Tibial nerve (tissue), 4 donors: ENCODE measurements around the gene AUH. TPM values are rescaled to one million over a fixed set of nuclear protein-coding genes. Genes with fewer than 3 reads are reported as not detected.

ENCODE experiments used
- DNase-seq, 2 donors: peaks; one replicate each; pipeline ENCODE4 v3.0.0-alpha.2; 2019; ENCODE audit warnings: low spot score in 2 of 2
- H3K27ac ChIP-seq, 4 donors: fragments of 200-600 bp; sonication (generic) in 3 of 4; one replicate each; pipeline ENCODE4 v1.5.1; 2017 to 2019; ENCODE audit warnings: mild to moderate bottlenecking in 1 of 4
- H3K27me3 ChIP-seq, 2 donors: fragments of 200-600 bp; sonication (generic) in 1 of 2; one replicate each; pipeline versions ENCODE4 v1.5.1 to v1.6.0; 2017 to 2019
- H3K36me3 ChIP-seq, 3 donors: fragments of 200-600 bp; sonication (generic); one replicate each; pipeline ENCODE4 v1.5.1; 2018 to 2019
- H3K4me1 ChIP-seq, 4 donors: fragments of 200-600 bp; sonication (generic) in 3 of 4; one replicate each; pipeline ENCODE4 v1.5.1; 2017 to 2019
- H3K4me3 ChIP-seq, 4 donors: fragments of 200-600 bp; sonication (generic) in 3 of 4; one replicate each; pipeline ENCODE4 v1.5.1; 2017 to 2019; ENCODE audit warnings: mild to moderate bottlenecking in 1 of 4, moderate library complexity in 1 of 4
- H3K9me3 ChIP-seq, 4 donors: fragments of 200-600 bp; sonication (generic) in 3 of 4; one replicate each; pipeline ENCODE4 v1.5.1; 2017 to 2019
- CTCF ChIP-seq, 5 experiments: fragments of 200-600 bp in 3 of 5; fragments of 450-650 bp in 2 of 5; sonication (generic) in 3 of 5; IDR thresholded peaks; one replicate each; pipeline ENCODE4 v1.5.1; 2016 to 2019; ENCODE audit warnings: antibody characterized with exemption in 5 of 5, mild to moderate bottlenecking in 3 of 5, moderate library complexity in 2 of 5
- EP300 ChIP-seq, 2 donors: sonication (generic); formaldehyde crosslinking; IDR thresholded peaks; one replicate each; pipeline ENCODE4 v1.6.1; 2017; ENCODE audit warnings: antibody characterized with exemption in 2 of 2, mild to moderate bottlenecking in 1 of 2
- POLR2A ChIP-seq, 2 donors: fragments of 450-650 bp; IDR thresholded peaks; one replicate each; pipeline ENCODE4 v1.6.1; 2017; ENCODE audit warnings: antibody characterized with exemption in 2 of 2, mild to moderate bottlenecking in 2 of 2, moderate library complexity in 2 of 2
- WGBS, 2 donors: methylation state at CpG; one replicate each; pipeline ENCODE4 v1.1.5; 2018; 5-methylcytosine and 5-hydroxymethylcytosine counted together
- total RNA-seq, 4 donors: library from RNA; depleted of rRNA; stranded (reverse); fragments of >200 nt; gene quantifications; one replicate each; pipeline ENCODE4 v1.1.0, GENCODE V29; 2016

The AUH gene
- total RNA-seq, 4 donors from 2014 or later = 40.5 to 70.1 (median 44.9) TPM

- H3K36me3 ChIP-seq = peaks cover 0 to 50% (median 4%) of the 10 kb centered on the region in 3 donors
- 55 to 65% methylated on average over 4 of the region's 4 CpGs for WGBS, 2 donors
Measured at GRCh38 chr9:91291866-91292265, 69.9 kb downstream of the AUH start.

GRCh38 chr9:91289244-91289643 is 72.5 kb downstream of the AUH start:
- DNase-seq = no peak
- H3K27ac ChIP-seq = no peak overlapping the region
- TF ChIP-seq CTCF (IDR thresholded peaks at IDR 0.05) (no peak), POLR2A (IDR thresholded peaks at IDR 0.05) (no peak), EP300 (IDR thresholded peaks at IDR 0.05) (no peak)
- peaks cover 0 to 11% (median 3%) of the 10 kb centered on the region in 4 donors for H3K4me1 ChIP-seq
- 78 to 84% methylated on average over 1 of the region's 1 CpG for WGBS, 2 donors
- H3K4me3 ChIP-seq = no peak overlapping the region
- no peaks in the 10 kb centered on the region for H3K9me3 ChIP-seq
- H3K27me3 ChIP-seq = no peaks in the 10 kb centered on the region
- H3K36me3 ChIP-seq = peaks cover 0 to 29% (median 4%) of the 10 kb centered on the region in 3 donors

More at GRCh38 chr9:91291866-91292265, 69.9 kb downstream of the AUH start:
- no peaks in the 10 kb centered on the region for H3K9me3 ChIP-seq
- no peak for TF ChIP-seq POLR2A (IDR thresholded peaks at IDR 0.05)
- no peak for TF ChIP-seq EP300 (IDR thresholded peaks at IDR 0.05)
- TF ChIP-seq CTCF (IDR thresholded peaks at IDR 0.05) = no peak
- H3K27ac ChIP-seq = no peak overlapping the region
- no peak overlapping the region for H3K4me3 ChIP-seq
- no peaks in the 10 kb centered on the region for H3K27me3 ChIP-seq
- no peak for DNase-seq
- peaks cover 0 to under 1% (median 0%) of the 10 kb centered on the region in 4 donors for H3K4me1 ChIP-seq

GRCh38 chr9:91285729-91286353 is 75.9 kb downstream of the AUH start:
- H3K27me3 ChIP-seq = no peaks in the 10 kb centered on the region
- no peak for DNase-seq
- WGBS, 2 donors = 39 to 40% methylated on average over 6 of the region's 6 CpGs
- H3K4me3 ChIP-seq = no peak overlapping the region
- H3K36me3 ChIP-seq = peaks cover 0 to 6% (median 0%) of the 10 kb centered on the region in 3 donors
- peak overlapping the region in 2 of 4 donors; percentile 16 to 65 for H3K27ac ChIP-seq
- H3K4me1 ChIP-seq = peaks cover 0 to 11% (median 3%) of the 10 kb centered on the region in 4 donors
- H3K9me3 ChIP-seq = no peaks in the 10 kb centered on the region
- TF ChIP-seq EP300 (IDR thresholded peaks at IDR 0.05) = no peak
- no peak for TF ChIP-seq POLR2A (IDR thresholded peaks at IDR 0.05)
- no peak for TF ChIP-seq CTCF (IDR thresholded peaks at IDR 0.05)

GRCh38 chr9:91282292-91282691 is 79.4 kb downstream of the AUH start:
- Histone ChIP-seq H3K4me3 (no peak overlapping the region), H3K27me3 (no peaks in the 10 kb centered on the region), H3K27ac (no peak overlapping the region), H3K4me1 (peaks cover 0 to 11% (median 3%) of the 10 kb centered on the region in 4 donors), H3K9me3 (no peaks in the 10 kb centered on the region), H3K36me3 (no peaks in the 10 kb centered on the region)
- 97 to 99% methylated on average over 3 of the region's 3 CpGs for WGBS, 2 donors
- DNase-seq = no peak
- TF ChIP-seq POLR2A (IDR thresholded peaks at IDR 0.05) = no peak
- TF ChIP-seq CTCF (IDR thresholded peaks at IDR 0.05) = no peak
- TF ChIP-seq EP300 (IDR thresholded peaks at IDR 0.05) = no peak

- Histone ChIP-seq H3K27ac (no peak overlapping the region), H3K4me1 (peaks cover 0 to 6% (median 0%) of the 10 kb centered on the region in 4 donors), H3K27me3 (no peaks in the 10 kb centered on the region), H3K4me3 (no peak overlapping the region), H3K36me3 (no peaks in the 10 kb centered on the region), H3K9me3 (no peaks in the 10 kb centered on the region)
- 95 to 96% methylated on average over 8 of the region's 8 CpGs for WGBS, 2 donors
- TF ChIP-seq EP300 (IDR thresholded peaks at IDR 0.05) (no peak), POLR2A (IDR thresholded peaks at IDR 0.05) (no peak), CTCF (IDR thresholded peaks at IDR 0.05) (no peak)
- DNase-seq = no peak
Measured at GRCh38 chr9:91279296-91280204, 82.2 kb downstream of the AUH start.
